Liver (tissue), 9 donors: ENCODE data around the gene TSPAN16. TPM values are rescaled to one million over a fixed set of nuclear protein-coding genes. Genes with fewer than 3 reads are reported as not detected.

Experiments
- DNase-seq: peaks from one replicate; pipeline ENCODE4 v3.0.0-alpha.2; 2017; ENCODE audit warnings: low spot score
- H3K27ac ChIP-seq, 2 donors: one replicate each; pipeline ENCODE4 v1.7.0; 2013; ENCODE audit warnings: inconsistent platforms in 2 of 2, low read length in 2 of 2, control low read depth in 1 of 2, low read depth in 1 of 2, mild to moderate bottlenecking in 1 of 2
- H3K27me3 ChIP-seq, 4 donors: one replicate each; pipeline versions ENCODE4 v1.6.1 to v1.7.0; 2013; ENCODE audit warnings: low read length in 3 of 4, inconsistent platforms in 1 of 4, mild to moderate bottlenecking in 1 of 4, moderate library complexity in 1 of 4; ENCODE audit not compliant: control insufficient read depth in 4 of 4, insufficient read depth in 4 of 4
- H3K36me3 ChIP-seq, 4 donors: one replicate each; pipeline versions ENCODE4 v1.6.1 to v1.7.0; 2013; ENCODE audit warnings: low read length in 3 of 4, mild to moderate bottlenecking in 3 of 4, low read depth in 1 of 4, moderate library complexity in 1 of 4; ENCODE audit not compliant: control insufficient read depth in 4 of 4, insufficient read depth in 3 of 4
- H3K4me1 ChIP-seq, 4 donors: one replicate each; pipeline versions ENCODE4 v1.6.1 to v1.7.0; 2013; ENCODE audit warnings: low read length in 3 of 4, mild to moderate bottlenecking in 3 of 4, moderate library complexity in 1 of 4; ENCODE audit not compliant: control insufficient read depth in 4 of 4, insufficient read depth in 4 of 4
- H3K4me3 ChIP-seq, 3 donors: one replicate each; pipeline versions ENCODE4 v1.6.1 to v1.7.0; 2013; ENCODE audit warnings: low read length in 3 of 3, control low read depth in 1 of 3, low read depth in 1 of 3, mild to moderate bottlenecking in 1 of 3
- H3K9ac ChIP-seq, 2 donors: one replicate each; pipeline ENCODE4 v1.7.0; 2013; ENCODE audit warnings: low read length in 2 of 2, mild to moderate bottlenecking in 2 of 2, moderate library complexity in 2 of 2, control low read depth in 1 of 2, low read depth in 1 of 2
- H3K9me3 ChIP-seq, 4 donors: one replicate each; pipeline versions ENCODE4 v1.6.1 to v1.7.0; 2013; ENCODE audit warnings: low read length in 3 of 4; ENCODE audit not compliant: control insufficient read depth in 4 of 4
- ATF3 ChIP-seq: IDR thresholded peaks from 2 replicates; pipeline ENCODE4 v1.6.1; 2016; ENCODE audit warnings: antibody characterized with exemption
- CTCF ChIP-seq: fragments of 150-350 bp; IDR thresholded peaks from 2 replicates; pipeline ENCODE4 v1.5.1; 2017; ENCODE audit warnings: improper control_type of control experiment, low read depth, low read length; ENCODE audit not compliant: missing input control
- EGR1 ChIP-seq, 2 donors: IDR thresholded peaks; 2 replicates each; pipeline ENCODE4 v1.6.1; 2016 to 2018; ENCODE audit warnings: antibody characterized with exemption in 2 of 2, low read depth in 2 of 2
- FOXA1 ChIP-seq: IDR thresholded peaks from 2 replicates; pipeline ENCODE4 v1.6.1; 2016; ENCODE audit warnings: antibody characterized with exemption
- FOXA2 ChIP-seq: IDR thresholded peaks from 2 replicates; pipeline ENCODE4 v1.6.1; 2016; ENCODE audit warnings: antibody characterized with exemption
- GABPA ChIP-seq, 2 donors: IDR thresholded peaks in 1 of 2; conservative IDR thresholded peaks in 1 of 2; 2 replicates each; pipeline ENCODE4 v1.6.1; 2016; ENCODE audit warnings: antibody characterized with exemption in 2 of 2, mild to moderate bottlenecking in 1 of 2, moderate library complexity in 1 of 2
- HNF4A ChIP-seq, 2 donors: conservative IDR thresholded peaks; 2 replicates each; pipeline ENCODE4 v1.6.1; 2016; ENCODE audit warnings: antibody characterized with exemption in 2 of 2, mild to moderate bottlenecking in 2 of 2
- HNF4G ChIP-seq: IDR thresholded peaks from 2 replicates; pipeline ENCODE4 v1.6.1; 2016; ENCODE audit warnings: antibody characterized with exemption
- JUND ChIP-seq, 2 donors: IDR thresholded peaks; 2 replicates each; pipeline ENCODE4 v1.6.1; 2016; ENCODE audit warnings: antibody characterized with exemption in 2 of 2
- MAX ChIP-seq: IDR thresholded peaks from 2 replicates; pipeline ENCODE4 v1.6.1; 2016; ENCODE audit warnings: antibody characterized with exemption
- NR2F2 ChIP-seq: IDR thresholded peaks from 2 replicates; pipeline ENCODE4 v1.6.1; 2016; ENCODE audit warnings: antibody characterized with exemption
- RAD21 ChIP-seq, 2 donors: IDR thresholded peaks; 2 replicates each; pipeline ENCODE4 v1.6.1; 2016; ENCODE audit warnings: antibody characterized with exemption in 2 of 2, mild to moderate bottlenecking in 2 of 2
- REST ChIP-seq: IDR thresholded peaks from 2 replicates; pipeline ENCODE4 v1.6.1; 2016; ENCODE audit warnings: antibody characterized with exemption, mild to moderate bottlenecking
- RXRA ChIP-seq, 2 donors: IDR thresholded peaks; 2 replicates each; pipeline ENCODE4 v1.6.1; 2017 to 2018; ENCODE audit warnings: antibody characterized with exemption in 2 of 2, mild to moderate bottlenecking in 1 of 2
- SP1 ChIP-seq: IDR thresholded peaks from 2 replicates; pipeline ENCODE4 v1.6.1; 2018; ENCODE audit warnings: antibody characterized with exemption, mild to moderate bottlenecking
- TAF1 ChIP-seq: conservative IDR thresholded peaks from 2 replicates; pipeline ENCODE4 v1.6.1; 2016; ENCODE audit warnings: antibody characterized with exemption, mild to moderate bottlenecking
- YY1 ChIP-seq: IDR thresholded peaks from 2 replicates; pipeline ENCODE4 v1.6.1; 2016; ENCODE audit warnings: antibody characterized with exemption, mild to moderate bottlenecking
- ZBTB33 ChIP-seq: IDR thresholded peaks from 2 replicates; pipeline ENCODE4 v1.6.1; 2016; ENCODE audit warnings: antibody characterized with exemption
- WGBS: extraction: QIAGEN DNeasy Blood & Tissue Kit; methylation state at CpG from one replicate; pipeline ENCODE4 v1.1.7; 2013; 5-methylcytosine and 5-hydroxymethylcytosine counted together
- polyA plus RNA-seq, 2 donors: library from polyadenylated mRNA; stranded (reverse) in 1 of 2; unstranded in 1 of 2; fragments of 200-250 nt in 1 of 2; fragments of >200 nt in 1 of 2; fragmentation: Nextera tagmentation in 1 of 2; extraction: Ambion mirVana in 1 of 2; gene quantifications; one replicate each; pipeline versions ENCODE4 v1.2.1 to v1.2.3, GENCODE V29; 2013 to 2015
- total RNA-seq, 2 donors: library from RNA; depleted of rRNA; stranded (reverse); fragments of >200 nt; gene quantifications; one replicate each; pipeline ENCODE4 v1.2.3, GENCODE V29; 2014
- donor health status: healthy.
- donor health status: healthy.
- donor health status: healthy.
- donor health status: healthy.
- donor health status: healthy.

The TSPAN16 gene
- total and polyA plus RNA-seq, 4 donors: not detected

- peak overlapping the region in 1 of 2 donors; percentile 37 for H3K27ac ChIP-seq
- TF ChIP-seq FOXA2: no peak
- no peak for TF ChIP-seq RXRA (IDR thresholded peaks at IDR 0.05)
- no peak for TF ChIP-seq REST
- no peak for TF ChIP-seq EGR1 (IDR thresholded peaks at IDR 0.05; ENCODE audit: low read depth in 2 of 2)
- no peak for TF ChIP-seq HNF4A (conservative IDR thresholded peaks at IDR 0.05)
- no peak for TF ChIP-seq ATF3
- TF ChIP-seq ZBTB33: no peak
- TF ChIP-seq TAF1: no peak
- no peak for TF ChIP-seq CTCF
- TF ChIP-seq RAD21 (IDR thresholded peaks at IDR 0.05): no peak
- no peak for TF ChIP-seq MAX
- no peak for TF ChIP-seq YY1
- TF ChIP-seq FOXA1: no peak
- no peak for TF ChIP-seq HNF4G
- TF ChIP-seq GABPA (IDR thresholded peaks at IDR 0.05 in 1 of 2, conservative IDR thresholded peaks at IDR 0.05 in 1 of 2): no peak
- TF ChIP-seq NR2F2: no peak
- TF ChIP-seq JUND (IDR thresholded peaks at IDR 0.05): no peak
- no peak for TF ChIP-seq SP1
- H3K27me3 ChIP-seq: no peaks in the 10 kb centered on the region
- H3K4me1 ChIP-seq: peaks cover 6 to 16% (median 12%) of the 10 kb centered on the region in 4 donors
- H3K36me3 ChIP-seq: no peaks in the 10 kb centered on the region
- WGBS: 86% methylated on average over 14 of the region's 14 CpGs
- DNase-seq: no peak
- no peaks in the 10 kb centered on the region for H3K9me3 ChIP-seq
- H3K9ac ChIP-seq: no peak overlapping the region
- no peak overlapping the region for H3K4me3 ChIP-seq
Measured at GRCh38 chr19:11321191-11322126, 25.5 kb downstream of the TSPAN16 start.
